ENCODE measurements around the gene KCNQ1.

DNA sequence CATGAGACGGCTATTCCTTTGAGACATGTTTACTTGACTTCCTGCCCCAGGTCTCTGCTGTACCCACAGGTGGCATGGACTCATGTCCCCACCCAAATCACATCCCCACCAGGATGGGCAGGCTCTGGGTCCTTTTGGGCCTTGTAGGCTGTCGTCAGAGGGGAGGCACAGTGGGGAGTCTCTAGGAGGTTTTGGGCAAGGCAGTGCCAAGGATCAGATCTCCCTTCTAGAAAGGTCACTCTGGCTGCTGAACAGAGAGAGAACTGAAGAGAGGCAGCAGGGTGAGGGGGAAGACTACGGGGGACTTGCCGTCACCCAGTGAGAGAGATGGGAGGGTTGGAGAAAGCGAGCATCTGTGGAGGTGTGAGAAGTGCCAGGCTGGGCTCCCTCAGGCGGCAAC is 259.5 kb downstream of the KCNQ1 start:
- TF ChIP-seq, protein P1, sequence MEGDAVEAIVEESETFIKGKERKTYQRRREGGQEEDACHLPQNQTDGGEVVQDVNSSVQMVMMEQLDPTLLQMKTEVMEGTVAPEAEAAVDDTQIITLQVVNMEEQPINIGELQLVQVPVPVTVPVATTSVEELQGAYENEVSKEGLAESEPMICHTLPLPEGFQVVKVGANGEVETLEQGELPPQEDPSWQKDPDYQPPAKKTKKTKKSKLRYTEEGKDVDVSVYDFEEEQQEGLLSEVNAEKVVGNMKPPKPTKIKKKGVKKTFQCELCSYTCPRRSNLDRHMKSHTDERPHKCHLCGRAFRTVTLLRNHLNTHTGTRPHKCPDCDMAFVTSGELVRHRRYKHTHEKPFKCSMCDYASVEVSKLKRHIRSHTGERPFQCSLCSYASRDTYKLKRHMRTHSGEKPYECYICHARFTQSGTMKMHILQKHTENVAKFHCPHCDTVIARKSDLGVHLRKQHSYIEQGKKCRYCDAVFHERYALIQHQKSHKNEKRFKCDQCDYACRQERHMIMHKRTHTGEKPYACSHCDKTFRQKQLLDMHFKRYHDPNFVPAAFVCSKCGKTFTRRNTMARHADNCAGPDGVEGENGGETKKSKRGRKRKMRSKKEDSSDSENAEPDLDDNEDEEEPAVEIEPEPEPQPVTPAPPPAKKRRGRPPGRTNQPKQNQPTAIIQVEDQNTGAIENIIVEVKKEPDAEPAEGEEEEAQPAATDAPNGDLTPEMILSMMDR (IDR thresholded peaks at IDR 0.05): no peak
- TF ChIP-seq POLR2A (IDR thresholded peaks at IDR 0.05): no peak
- TF ChIP-seq POLR2AphosphoS5 (IDR thresholded peaks at IDR 0.05): no peak
